ENCODE measurements around the gene OR2B6.

DNA sequence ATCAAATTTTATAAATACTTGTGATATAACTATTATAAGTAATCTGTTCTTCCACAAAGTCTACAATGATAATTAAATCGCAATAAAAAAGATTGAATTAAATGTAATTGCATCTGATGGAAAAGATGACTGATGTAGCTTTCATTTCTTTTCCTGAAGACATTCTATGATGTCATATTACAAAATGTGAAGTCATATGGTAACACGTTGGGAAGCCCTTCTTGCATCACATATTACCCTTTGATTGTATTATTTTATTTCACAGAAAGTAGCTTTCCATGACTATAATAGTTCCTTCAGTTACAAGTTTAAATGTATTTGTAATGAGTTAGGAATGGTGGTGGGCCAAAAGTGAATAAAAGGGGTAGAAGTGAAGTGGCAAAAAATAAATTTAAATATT is 25.8 kb upstream of the OR2B6 start:
- TF ChIP-seq, protein P1, sequence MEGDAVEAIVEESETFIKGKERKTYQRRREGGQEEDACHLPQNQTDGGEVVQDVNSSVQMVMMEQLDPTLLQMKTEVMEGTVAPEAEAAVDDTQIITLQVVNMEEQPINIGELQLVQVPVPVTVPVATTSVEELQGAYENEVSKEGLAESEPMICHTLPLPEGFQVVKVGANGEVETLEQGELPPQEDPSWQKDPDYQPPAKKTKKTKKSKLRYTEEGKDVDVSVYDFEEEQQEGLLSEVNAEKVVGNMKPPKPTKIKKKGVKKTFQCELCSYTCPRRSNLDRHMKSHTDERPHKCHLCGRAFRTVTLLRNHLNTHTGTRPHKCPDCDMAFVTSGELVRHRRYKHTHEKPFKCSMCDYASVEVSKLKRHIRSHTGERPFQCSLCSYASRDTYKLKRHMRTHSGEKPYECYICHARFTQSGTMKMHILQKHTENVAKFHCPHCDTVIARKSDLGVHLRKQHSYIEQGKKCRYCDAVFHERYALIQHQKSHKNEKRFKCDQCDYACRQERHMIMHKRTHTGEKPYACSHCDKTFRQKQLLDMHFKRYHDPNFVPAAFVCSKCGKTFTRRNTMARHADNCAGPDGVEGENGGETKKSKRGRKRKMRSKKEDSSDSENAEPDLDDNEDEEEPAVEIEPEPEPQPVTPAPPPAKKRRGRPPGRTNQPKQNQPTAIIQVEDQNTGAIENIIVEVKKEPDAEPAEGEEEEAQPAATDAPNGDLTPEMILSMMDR (IDR thresholded peaks at IDR 0.05 in 8 of 11, conservative IDR thresholded peaks at IDR 0.05 in 3 of 11): no peak
- TF ChIP-seq POLR2A (IDR thresholded peaks at IDR 0.05) (no peak), POLR2AphosphoS5 (IDR thresholded peaks at IDR 0.05) (no peak)

Measured in spleen (tissue), 7 donors.